GM21786 (cell line): ENCODE data around the gene TBX2.

Source experiments
- ATAC-seq: cut with Tn5 transposase; IDR thresholded peaks from one replicate; pipeline ENCODE4 v1.9.1; 2021; ENCODE audit not compliant: unreplicated experiment

The TBX2 gene

DNA sequence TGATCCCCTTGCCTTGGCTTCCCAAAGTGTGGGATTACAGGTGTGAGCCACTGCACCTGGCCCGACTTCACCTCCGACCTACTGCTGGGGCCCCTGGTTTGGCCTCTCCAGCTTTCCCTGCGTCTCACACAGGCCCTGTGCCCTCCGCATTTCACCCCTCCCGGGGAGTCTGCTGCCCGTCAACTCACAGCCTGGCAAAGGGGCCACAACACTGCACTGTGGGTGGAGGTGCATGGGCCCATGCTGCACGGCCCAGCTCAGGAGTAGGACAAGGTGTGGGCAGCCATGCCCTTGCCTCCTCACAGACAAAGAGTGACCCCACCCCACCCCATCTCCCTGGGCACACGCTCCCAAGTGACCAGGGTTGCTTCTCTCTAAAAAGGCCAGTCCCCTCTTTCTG is 12.6 kb upstream of the TBX2 start:
- ATAC-seq: no peak

DNA sequence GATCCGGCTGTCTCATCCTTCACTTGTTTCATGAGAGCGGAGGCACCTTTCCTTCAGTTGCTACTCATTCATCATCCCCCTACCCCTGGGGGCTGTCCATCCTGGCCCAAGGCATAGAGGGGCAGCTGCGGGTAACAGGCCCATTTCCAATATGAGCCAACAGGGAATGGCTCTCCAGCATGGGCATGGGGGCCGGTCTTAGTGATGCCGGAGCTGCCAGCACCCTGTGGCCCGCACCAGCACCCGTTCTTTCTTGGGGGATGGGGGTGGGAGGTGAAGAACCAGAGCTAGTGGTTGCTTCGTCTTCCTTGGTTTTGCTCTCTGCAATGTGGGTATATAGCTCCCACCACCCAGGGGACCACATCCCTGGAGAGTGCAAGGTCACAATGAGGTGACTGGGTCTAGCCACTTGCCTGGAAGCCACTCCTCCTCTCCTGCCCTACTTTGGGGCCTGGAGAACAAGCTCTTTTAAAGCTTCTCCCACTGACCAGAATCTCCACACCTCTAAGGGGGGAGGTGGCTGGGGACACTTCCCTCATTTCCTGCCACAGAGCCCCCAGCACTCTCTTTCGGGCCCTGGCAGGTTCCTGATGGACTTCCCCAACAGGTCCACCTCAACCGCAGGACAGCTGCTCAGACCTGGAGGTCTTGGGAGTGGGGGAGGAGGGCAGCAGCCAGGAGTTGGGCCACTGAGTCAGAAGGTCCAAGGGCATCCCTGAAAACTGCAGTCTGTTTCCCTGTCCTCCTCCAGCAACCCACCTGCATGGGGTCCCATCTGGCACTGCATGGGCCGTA is 11.9 kb upstream of the TBX2 start:
- ATAC-seq: no peak

DNA sequence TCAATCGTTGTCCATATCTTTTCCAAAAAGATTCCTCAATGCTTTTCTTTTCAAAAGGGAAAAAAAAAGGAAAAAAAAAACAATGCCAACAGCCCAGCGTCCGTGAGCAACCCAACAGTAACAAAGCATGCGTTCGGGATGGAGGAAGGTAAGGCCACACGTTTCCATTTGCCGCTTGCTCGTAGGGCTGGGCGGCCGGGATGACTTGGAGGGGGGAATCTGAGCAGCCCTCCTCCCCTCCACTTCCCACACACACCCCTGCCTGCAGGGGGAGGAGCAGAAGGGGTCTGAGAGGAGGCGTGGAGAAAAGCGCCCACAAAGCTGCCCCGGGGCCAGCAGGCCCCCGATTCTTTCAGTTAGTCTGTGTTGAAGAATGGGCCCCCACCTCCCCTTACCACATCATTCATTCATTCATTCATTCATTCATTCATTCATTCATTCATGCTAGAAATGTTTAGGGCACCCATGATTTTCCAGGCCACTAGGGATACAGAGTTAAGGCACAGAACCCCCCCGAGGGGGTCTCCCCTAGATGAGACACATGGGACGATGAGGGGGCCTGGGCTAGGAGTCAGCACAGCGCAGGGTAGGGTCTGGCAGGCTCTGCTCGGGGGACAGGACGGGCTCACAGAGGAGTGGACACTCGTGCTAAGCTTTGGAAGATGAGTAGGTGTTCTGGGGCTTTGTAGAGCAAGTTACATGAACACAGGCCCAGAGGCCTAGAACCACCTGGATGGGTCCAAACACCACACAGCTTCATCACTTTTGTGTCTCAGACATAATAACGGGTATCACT is 10.9 kb upstream of the TBX2 start:
- ATAC-seq: no peak

DNA sequence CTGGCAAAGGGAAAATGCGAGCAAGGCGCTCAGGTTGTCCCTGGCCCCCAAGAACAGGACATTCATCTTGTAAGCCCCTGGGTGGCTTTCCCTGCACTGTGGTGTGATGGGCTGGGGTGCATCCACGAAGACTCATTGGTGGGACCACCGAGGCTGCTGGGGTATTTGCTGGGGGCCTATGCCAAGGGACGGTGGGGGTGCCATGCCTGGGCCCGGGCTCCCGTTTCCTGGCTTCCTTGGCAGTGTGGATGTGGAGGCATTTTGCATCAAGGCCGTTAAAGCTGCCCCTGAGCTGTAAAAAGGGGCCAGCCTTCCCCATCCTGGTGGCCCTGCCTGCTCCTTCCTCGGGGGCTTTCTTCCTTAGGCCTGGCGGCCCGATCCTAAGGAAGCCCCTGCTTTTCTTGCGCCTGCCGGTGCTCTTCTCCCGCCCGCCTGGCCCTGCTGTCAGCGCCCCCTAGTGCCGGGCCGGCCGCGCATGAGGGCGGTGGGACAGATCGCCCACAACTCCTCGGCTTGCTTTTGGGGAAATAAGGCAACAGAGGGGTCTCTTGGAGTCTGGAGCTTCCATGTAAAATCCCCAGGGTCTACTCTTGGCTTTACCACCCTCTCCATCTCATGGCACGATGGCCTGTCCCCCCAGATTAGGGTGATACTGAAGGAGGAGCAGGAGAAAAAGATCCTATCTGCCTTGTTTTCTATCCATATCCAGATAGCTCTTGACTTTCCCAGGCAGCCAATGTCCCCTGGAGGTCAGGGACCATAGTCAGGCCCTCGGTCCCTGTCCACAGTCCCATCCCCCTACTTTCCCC is 9.8 kb upstream of the TBX2 start:
- ATAC-seq: no peak

DNA sequence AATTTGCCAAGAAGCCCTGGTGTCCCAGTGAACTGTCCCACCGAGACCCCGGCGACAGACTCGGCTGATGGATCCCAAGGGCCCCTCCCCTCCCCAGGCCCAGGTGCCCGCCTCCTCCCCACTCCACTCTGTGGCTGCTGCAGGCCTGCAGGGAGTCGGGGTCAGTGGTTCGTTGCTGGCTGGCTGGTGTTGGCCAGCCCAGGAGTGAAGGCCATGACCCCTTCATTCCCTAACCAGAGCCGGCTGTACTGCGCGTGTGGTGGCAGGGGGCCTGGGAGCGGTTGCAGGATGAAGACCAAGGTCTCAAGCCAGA is 9.2 kb upstream of the TBX2 start:
- ATAC-seq: no peak

DNA sequence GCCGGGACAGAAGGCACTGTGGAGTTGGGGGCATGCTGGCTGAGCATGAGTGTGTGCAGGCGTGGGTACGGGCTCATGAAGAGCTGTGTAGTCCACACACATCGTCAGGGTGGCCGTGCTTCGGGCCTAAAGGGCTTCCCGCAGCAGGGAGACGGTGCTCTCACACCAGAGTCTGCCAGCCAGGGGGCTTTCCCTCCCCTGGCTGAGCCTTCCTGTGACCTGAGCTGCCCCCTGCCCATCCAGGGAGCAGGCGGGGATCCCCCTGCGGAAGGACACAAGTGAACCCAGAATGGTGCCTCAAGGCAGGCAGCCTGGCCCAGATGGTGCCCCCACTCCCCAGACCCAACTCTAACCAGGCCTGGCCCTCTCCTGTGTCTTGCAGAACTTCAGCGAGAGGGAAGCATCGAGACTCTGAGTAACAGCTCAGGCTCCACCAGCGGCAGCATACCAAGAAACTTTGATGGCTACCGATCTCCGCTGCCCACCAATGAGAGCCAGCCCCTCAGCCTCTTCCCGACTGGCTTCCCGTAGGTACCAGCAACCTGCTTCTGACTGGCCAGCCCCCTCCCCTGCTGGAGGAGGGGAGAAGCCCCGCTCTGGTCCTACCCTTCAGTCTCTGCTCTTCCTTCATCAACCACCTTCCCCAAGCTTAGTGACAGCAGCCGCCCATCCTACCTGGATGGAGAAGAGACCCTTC is 7.9 kb upstream of the TBX2 start:
- ATAC-seq: no peak

DNA sequence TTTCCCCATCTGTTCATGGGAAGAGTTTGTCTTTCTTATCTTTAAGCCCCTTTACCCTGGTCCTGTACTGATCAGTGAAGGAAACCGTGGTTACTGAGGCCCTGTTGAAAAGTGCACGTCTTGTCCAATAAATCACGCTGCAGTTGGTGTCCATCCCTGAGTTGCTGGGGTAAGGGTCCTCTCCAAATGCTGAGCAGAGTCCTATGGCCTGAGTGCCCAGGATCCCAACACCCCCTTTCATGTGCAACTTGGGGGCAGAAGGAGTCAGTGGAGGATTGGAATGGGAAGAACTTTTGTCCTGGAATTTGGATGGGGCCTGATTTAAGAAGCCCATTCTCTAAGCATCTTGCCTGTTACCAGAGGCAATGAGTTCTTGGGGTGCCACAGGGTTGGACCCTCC is 7.0 kb upstream of the TBX2 start:
- no peak for ATAC-seq

DNA sequence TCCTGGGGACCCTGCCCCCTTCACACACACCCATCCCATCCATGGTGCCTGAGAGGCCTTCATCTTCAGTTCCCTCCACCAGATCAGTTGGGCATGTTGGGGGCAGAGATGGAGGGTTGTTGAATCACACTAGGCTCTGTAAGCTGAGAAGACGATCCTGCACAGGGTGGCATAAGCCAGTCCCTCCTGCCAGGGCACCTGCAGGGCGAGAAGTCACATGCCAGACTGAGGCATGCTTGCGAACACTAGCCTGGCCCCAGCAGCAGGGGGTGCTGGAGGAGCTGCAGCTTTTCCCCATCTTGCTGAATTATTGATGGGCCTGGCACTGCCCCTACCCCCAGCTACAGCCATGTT is 6.1 kb upstream of the TBX2 start:
- ATAC-seq: no peak

DNA sequence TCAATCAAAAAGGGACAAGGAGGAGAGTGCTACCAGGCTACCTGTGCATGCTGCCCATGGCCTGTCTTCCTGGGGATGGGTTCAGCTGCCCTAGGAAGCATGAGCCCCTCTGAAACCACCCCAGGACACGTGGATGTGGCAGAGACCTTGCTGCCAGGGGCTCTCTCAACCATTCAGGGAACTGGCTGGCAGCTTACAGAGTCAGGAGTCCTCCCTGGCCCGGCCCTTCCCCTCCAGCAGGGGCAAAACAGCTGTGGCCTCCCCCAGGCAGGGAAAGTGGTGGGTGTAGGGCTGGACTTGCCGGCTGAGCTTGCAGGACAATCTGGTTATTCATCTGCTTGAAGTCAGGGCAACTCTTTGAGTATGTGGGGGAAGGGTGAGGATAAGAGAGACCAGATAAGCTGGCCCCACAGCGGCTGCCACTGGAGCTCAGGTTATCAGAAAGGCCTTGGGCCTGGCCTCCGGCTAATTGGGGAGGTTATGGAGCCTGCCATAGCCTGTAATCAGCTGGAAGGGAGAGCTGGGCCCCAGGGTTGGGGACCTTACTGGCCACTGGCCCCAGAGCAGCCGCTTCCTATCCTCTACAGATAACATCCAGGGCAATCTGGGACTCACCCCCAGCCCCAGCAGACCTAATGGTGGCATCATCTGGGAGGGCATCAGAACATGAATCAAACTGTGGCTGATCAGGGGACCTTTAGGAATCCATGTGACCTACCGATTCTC is 5.6 kb upstream of the TBX2 start:
- no peak for ATAC-seq

DNA sequence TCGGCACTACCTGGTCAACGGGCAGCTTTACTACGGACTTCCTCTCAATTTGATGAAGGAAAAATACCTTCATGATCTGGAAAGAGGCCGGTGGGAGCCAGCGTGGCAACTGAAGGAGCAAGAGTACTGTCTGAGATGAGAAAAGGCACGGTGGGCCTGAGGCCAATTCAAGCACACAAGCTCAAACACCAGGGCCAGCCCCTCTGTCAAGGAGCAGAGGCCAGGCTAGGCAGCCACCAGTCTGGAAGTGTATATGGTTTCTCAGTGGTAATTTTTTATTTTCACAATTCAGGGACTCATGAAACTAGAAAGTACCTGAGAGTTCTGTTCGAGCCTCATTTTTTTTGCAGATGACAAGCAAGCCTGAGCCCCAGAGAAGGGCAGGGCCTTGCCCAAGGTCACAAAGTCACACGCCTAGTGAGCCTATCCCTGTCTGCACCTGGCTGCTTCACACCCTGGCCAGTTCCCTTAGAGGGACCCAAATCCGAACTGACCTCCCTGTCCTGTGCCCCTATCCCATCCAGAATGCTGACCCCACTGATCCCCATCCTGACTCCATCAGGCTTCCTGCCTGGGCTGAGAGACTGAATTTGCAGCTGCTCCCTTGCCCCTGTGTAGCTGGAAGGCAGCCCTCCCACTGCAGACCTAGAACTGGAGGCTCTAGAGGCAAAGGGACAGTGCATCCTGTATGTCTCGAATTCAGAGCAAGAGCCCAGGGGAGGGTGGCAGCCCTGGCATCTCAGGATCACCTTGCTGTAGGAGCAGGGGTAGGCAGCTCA is 4.8 kb upstream of the TBX2 start:
- no peak for ATAC-seq

DNA sequence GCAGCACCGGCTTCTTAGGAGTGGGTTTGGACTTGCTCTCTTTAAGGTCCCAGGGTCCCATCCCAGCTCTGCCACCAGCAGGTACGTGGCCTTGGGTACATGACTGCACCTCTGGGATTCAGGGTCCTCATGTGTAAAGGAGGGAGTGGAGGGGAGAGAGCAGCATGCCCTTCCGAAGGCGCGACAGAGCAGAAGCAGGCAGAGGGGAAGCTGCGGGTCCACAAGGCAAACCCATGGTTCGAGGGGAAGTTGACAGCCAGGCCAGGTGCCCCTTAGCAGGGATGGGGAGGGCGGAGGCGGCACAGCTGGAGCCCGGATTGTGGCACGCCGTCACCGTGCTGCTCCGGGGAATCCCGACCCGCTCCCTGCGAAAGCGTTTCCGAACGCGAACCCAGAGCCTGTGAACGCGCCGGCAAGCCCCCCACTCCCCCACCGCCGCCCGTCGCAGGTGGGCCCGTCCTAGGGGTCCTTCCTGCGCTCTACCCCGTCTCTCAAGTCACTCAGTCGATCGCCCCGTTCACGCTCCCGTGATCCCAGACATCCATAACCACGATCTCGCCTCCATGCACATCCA is 4.1 kb upstream of the TBX2 start:
- no peak for ATAC-seq

DNA sequence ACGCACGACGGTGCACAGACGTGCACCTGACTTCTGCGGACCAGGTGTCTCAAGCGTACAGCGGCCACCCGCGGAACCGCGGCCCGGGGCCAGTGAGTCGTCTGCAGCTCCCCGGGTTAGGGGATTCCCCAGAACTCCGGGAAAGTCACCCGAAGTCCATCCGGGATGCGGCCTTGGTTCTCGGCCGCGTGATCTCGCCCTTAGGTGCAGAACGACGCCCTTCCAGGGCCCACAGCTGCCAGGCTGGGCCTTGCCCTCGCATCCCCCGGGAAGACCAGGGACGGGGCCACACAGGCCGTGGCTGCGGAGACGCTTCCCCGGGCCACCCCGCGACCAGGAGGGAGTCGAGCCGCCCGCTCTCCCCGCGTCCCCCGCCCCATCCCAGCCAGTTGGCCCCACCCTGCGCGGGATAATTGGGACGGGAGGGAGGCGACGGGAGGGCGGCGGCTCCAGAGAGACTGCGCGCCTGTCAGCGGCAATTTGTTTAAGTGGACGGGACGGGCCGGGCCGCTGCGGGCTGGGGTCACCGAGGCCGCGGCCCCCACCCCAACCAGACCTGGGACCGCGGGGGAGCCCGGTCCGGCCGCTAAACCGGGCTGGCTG is 3.6 kb upstream of the TBX2 start:
- ATAC-seq: no peak

DNA sequence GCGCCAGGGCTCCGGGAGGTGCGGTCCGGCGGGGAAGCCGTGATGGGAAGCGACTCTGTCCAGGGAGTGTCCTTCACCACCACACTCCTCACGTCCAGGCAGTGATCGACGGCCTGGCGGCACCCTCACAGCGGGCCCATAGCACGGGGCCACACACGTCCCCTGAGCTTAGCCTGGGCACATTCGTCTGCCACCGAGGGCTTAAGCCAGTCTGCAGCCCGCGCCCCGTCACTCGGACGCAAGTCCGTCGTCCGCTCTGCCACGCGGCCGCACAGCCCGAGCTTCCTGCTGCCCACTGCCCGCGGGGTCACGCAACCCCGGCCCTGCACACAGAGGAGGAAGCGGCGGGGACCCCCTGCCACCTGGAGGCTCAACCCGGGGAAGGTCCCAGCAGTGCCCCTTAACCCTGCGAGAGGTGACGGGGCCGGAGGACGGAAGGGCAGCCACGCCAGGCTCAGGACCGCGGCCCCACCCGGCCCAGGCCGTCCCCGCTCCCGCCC is 3.0 kb upstream of the TBX2 start:
- no peak for ATAC-seq

DNA sequence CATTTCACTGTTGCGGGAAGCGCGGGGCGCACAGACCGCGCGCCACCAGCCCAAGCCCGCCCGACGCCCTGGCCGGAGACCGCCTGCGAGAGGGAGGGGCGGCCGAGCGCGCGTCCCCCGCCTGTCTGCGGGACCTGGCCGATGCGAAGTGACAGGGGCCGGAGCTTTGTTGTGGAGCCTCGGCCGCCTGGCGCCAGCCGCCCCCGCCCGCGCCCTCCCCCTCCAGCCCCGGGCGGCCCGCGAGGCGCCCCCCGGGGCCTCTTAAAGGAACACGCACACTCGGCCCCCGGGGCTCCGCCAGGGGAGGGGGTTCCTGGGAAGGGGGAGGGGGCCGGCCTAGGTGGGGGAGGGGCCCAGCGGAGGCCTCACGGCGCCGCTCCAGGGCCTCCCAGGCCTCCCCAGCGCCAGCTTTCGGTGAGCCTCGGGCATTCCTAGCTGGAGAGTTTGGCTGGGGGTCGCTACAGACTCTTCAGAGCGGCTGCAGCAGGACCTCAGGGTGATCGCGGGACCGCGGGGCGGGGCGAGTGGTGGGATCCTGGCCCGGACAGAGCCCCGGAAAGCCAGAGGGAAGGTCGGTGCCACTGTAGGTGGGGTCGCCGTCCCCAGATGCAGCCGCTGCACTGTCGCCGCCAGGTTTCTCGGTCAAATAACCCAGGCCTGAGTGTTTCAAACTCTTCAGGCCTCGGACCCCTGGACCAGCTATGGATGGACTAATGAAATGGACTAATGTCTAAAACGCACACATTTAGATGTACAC is 2.4 kb upstream of the TBX2 start:
- no peak for ATAC-seq

DNA sequence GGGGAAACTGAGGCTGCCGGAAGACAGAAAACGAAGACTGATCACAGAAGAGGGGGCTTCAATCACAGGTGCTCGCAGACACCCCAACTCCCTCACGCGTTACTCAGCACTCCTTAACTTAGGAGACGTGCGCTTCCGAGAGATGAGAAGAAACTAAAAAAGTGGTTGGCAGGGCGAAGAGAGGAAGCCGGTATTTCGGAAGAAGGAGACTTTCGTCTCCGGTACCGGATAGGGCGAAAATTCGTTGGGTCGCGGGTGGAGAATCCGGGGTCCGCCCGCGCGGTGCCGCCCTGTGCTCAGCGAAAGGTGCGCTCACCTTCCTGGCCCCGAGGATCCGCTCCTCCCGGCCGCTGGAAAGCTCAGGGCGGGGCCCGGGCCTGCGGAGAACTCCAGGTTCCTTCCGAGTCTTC is 917 bp upstream of the TBX2 start:
- ATAC-seq: no peak

DNA sequence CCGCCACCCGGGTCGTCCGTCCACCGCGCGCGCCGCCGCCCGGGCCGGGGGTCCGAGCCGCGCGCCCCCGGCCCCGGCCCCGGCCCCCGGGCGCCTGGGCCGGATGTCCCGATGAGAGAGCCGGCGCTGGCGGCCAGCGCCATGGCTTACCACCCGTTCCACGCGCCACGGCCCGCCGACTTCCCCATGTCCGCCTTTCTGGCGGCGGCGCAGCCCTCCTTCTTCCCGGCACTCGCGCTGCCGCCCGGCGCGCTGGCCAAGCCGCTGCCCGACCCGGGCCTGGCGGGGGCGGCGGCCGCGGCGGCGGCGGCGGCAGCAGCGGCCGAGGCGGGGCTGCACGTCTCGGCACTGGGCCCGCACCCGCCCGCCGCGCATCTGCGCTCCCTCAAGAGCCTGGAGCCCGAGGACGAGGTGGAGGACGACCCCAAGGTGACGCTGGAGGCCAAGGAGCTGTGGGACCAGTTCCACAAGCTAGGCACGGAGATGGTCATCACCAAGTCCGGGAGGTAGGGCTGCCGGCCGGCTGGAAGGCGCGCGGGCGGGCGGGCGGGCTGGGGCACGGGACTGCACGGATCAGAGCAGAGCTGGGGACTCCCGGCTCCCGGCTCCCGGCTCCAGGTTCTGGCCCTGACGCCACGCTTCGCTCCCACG is 548 bp downstream of the TBX2 start:
- no peak for ATAC-seq

DNA sequence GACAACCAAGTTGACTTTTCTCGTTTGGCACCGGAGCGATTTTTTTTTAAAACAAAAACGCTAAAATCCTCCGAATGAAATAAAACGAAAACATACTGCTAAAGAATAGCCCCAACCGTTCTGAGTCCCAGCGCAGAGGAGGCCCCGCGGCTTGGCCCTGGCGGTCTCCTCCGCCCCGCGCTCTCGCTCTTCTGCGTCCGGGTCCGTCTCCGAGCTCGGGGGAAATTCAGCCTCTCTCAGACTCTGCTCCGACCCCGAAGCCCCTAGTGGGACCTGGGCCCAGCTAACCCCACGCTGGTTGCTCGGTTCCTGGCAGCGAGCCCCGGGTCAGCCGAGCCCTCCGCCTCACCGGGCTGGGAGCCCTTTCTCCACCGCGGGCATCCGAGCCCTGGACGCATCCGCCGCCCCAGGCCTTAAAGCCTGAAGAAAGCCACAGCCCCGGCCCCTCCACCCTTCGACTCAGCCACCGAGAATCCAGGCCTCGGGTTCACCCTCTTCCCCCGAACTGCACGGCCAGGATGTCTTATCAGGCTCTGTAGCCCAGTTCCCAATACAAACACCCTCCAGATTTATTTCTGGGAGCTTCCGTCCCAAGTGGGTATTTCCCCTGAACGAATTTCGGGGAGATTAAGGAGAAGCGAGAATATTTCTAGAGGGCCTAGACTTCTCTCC is 1.2 kb downstream of the TBX2 start:
- no peak for ATAC-seq
